Colonic mucosa (tissue), 4 donors: ENCODE measurements around the gene ANKH. TPM values are rescaled to one million over a fixed set of nuclear protein-coding genes. Genes with fewer than 3 reads are reported as not detected.

Source experiments
- DNase-seq: peaks from one replicate; pipeline ENCODE4 v3.0.0-alpha.2; 2020
- H3K27ac ChIP-seq: fragments of 200-600 bp; one replicate; pipeline ENCODE4 v1.8.0; 2021
- H3K27me3 ChIP-seq: fragments of 200-600 bp; one replicate; pipeline ENCODE4 v1.8.0; 2021
- H3K36me3 ChIP-seq: fragments of 200-600 bp; one replicate; pipeline ENCODE4 v1.8.0; 2021
- H3K4me1 ChIP-seq: fragments of 200-600 bp; one replicate; pipeline ENCODE4 v1.8.0; 2021; ENCODE audit warnings: mild to moderate bottlenecking
- H3K4me3 ChIP-seq: fragments of 200-600 bp; one replicate; pipeline ENCODE4 v1.8.0; 2021
- H3K9ac ChIP-seq, 2 donors: one replicate each; pipeline ENCODE4 v1.7.0; 2013; ENCODE audit warnings: control low read depth in 2 of 2, low read depth in 2 of 2, low read length in 2 of 2
- H3K9me3 ChIP-seq: fragments of 200-600 bp; one replicate; pipeline ENCODE4 v1.8.0; 2021
- CTCF ChIP-seq: fragments of 200-600 bp; IDR thresholded peaks from one replicate; pipeline ENCODE4 v1.8.0; 2022; ENCODE audit warnings: antibody characterized with exemption, mild to moderate bottlenecking
- intact Hi-C: fragments of 100-400 bp; cut with DNase I; formaldehyde crosslinking; loops from one replicate; pipeline ENCODE4 v1.14.1; 2022
- total RNA-seq, 2 donors: library from RNA; stranded (reverse); fragmentation: NEBNext Ultra II Directional in 1 of 2; extraction: Animal tissue kit (Norgen Biotek cat#: 25700) in 1 of 2; gene quantifications; one replicate each; pipeline ENCODE4 v1.2.1, GENCODE V29; 2021
- donor health status: healthy.
- donor health status: DM: no; HTN: no; CAD: no.
- donor health status: DM: no; HTN: no; CAD: no.

The ANKH gene
- total RNA-seq, 2 donors from 2014 or later: 81.8 to 103 TPM

DNA sequence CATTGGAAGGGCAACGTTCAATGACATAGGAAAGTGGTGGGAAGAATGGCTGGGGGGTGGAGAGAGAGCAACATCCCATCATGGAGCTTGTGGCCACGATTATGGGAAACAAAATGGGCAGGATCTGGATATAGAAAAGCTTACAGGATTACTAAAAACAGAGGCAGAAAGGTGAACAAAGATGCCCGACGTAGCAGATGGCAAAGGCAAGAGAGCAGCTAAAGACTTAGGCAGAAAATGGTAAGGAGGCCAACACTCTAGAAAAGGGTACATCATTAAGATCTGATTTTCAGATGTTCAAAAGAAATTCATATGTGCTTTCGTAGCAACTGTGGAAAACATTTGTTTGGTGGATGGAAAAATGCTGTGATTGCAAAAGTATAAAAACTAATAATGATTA, 104.5 kb downstream of the ANKH start:
- Histone ChIP-seq H3K27me3 (no peaks in the 10 kb centered on the region), H3K9me3 (no peaks in the 10 kb centered on the region), H3K9ac (no peak overlapping the region), H3K4me1 (no peaks in the 10 kb centered on the region), H3K36me3 (no peaks in the 10 kb centered on the region), H3K4me3 (no peak overlapping the region), H3K27ac (no peak overlapping the region)
- no peak for TF ChIP-seq CTCF
- intact Hi-C loops: no loop called here
- DNase-seq: no peak

DNA sequence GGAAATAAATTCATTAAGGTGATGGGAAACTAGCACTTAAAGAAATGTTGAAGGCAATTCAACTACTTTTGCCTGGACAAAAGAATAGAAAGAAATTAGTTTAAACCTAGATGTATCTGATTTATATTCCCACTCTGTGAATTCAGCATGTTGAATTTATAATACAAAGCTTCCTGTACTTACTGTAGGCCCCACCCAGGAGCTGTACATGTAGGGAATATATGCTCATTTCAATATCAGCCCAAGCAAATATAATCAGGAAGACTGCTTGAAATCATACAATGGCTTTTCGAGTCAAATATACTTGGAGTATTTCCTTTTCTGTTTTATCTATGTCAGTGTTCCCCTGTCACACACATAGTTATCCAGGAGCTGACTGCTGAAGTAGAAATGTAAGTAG, 105.0 kb downstream of the ANKH start:
- intact Hi-C loops: no loop called here
- no peaks in the 10 kb centered on the region for H3K9me3 ChIP-seq

GRCh38 chr5:14765587-14765986, 106.0 kb downstream of the ANKH start:
- Histone ChIP-seq H3K27me3 (no peaks in the 10 kb centered on the region), H3K4me1 (no peaks in the 10 kb centered on the region), H3K27ac (no peak overlapping the region), H3K9ac (no peak overlapping the region), H3K36me3 (no peaks in the 10 kb centered on the region), H3K4me3 (no peak overlapping the region), H3K9me3 (no peaks in the 10 kb centered on the region)
- intact Hi-C loops: no loop called here
- DNase-seq: no peak
- no peak for TF ChIP-seq CTCF

More for the DNA sequence above, 105.0 kb downstream of the ANKH start:
- no peak for DNase-seq
- no peak overlapping the region for H3K27ac ChIP-seq
- no peaks in the 10 kb centered on the region for H3K27me3 ChIP-seq
- H3K4me3 ChIP-seq: no peak overlapping the region
- no peak overlapping the region for H3K9ac ChIP-seq
- H3K4me1 ChIP-seq: no peaks in the 10 kb centered on the region
- H3K36me3 ChIP-seq: no peaks in the 10 kb centered on the region
- TF ChIP-seq CTCF: no peak

DNA sequence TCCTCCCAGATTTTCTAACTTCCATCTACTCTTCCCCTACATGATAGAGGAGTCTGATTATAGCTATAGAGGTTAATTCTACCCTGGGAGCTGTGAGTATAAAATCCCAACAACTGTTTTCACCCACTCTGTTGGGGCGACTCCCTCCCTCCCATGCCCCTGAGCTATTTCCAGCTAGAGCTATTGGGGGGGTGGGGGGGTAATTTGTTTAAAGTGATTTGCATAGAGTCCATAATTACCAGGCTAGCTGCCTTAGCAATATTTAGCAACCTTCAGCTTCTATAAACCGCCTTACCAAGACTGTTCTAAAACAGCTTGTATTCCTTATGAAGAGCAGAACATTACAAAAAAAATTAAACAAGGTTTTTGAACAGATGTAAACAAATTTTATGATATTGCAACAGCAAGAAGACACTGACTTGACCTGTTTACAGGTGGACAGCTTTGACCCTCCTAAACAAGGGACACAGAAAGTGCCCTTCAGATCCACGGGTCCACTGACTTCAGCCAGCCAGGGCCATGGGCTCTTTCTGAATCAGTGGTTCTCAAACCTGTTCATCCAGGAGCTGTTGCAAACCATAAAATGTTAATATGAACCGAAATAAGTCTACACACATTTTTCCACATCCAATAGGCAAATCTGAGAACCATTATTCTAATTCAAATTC, 108.9 kb downstream of the ANKH start:
- Histone ChIP-seq H3K9ac (no peak overlapping the region), H3K4me1 (no peaks in the 10 kb centered on the region), H3K27ac (no peak overlapping the region), H3K36me3 (no peaks in the 10 kb centered on the region), H3K4me3 (no peak overlapping the region), H3K9me3 (no peaks in the 10 kb centered on the region), H3K27me3 (no peaks in the 10 kb centered on the region)
- intact Hi-C loops: no loop called here
- no peak for TF ChIP-seq CTCF
- no peak for DNase-seq

DNA sequence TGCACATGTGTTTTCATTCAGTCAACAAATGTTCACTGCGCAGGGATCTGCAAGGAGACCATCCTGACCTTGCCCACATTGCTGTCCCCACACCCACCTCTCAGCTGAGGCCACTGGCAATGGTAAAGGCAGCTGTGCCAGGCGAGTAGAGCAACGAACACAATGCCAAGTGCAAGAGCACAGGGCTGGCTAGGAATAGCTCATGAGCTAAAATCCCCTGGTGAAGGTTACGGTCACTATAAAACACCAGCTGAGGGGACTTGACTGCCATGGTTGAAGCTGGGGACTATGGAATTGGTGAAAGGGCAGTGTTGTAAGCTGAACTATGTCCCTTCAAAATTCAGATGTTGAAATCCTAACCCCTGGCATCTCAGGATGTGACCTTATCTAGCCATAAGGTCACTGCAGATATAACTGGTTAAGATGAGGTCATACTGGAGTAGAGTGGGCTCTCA, 111.0 kb downstream of the ANKH start:
- no peak for TF ChIP-seq CTCF
- intact Hi-C loops: no loop called here
- no peaks in the 10 kb centered on the region for H3K27me3 ChIP-seq
- no peaks in the 10 kb centered on the region for H3K9me3 ChIP-seq
- no peaks in the 10 kb centered on the region for H3K4me1 ChIP-seq
- H3K27ac ChIP-seq: no peak overlapping the region
- no peak for DNase-seq
- no peaks in the 10 kb centered on the region for H3K36me3 ChIP-seq
- no peak overlapping the region for H3K4me3 ChIP-seq
- no peak overlapping the region for H3K9ac ChIP-seq
